ENCODE results near the gene SCNN1B.

Gene SCNN1B

DNA sequence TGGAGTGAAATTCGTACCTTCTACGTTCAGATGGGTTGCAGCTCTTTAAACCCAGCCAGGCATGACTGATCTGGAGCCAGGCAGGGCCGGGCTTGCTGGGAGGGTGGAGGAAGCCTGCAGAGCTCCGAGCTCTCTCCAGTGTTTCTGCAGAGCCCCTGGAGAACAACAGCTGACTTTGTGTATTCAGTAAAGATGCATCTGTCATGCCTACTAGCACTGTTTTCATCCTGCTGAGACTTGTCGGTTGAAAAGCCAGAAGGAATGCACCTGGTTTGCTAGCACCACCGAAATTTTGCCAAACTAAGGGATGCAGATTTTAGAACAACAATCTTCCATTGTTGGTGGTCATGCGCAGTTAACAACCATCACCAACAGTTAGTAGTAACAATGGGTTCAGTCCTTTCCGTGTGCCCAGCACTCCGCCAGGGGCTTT is 22.4 kb upstream of the SCNN1B start:
- TF ChIP-seq CTCF (IDR thresholded peaks at IDR 0.05; ENCODE audit: low read depth, low read length): no peak
- no peak overlapping the region for H3K4me3 ChIP-seq (ENCODE audit: low read depth, low read length)

DNA sequence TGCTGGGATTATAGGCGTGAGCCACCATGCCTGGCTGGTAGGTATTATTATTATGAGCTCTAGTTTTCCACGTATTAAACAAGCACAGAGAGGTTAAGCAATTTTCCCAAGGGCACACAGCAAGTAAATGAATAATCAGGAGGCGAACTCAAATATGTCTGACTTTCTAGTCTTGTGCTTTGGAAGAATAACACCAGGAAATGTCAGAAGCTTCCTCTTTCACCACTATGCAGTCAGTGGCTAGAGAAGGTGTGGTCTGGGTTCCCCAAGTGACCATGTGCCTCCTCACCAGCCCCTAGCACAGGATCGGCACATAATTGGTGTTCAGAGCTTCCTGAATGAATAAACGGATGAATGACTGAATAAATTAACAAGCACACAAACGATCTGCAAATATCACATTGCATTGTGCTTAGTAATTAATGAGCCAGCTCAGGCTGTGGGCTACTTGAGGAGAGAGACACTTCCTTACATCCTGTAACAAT is 21.6 kb upstream of the SCNN1B start:
- TF ChIP-seq CTCF (IDR thresholded peaks at IDR 0.05; ENCODE audit: low read depth, low read length): no peak
- H3K4me3 ChIP-seq (ENCODE audit: low read depth, low read length): no peak overlapping the region

GRCh38 chr16:23282568-23282967 is 19.5 kb upstream of the SCNN1B start:
- H3K4me3 ChIP-seq (ENCODE audit: low read depth, low read length): no peak overlapping the region
- no peak for TF ChIP-seq CTCF (IDR thresholded peaks at IDR 0.05; ENCODE audit: low read depth, low read length)

DNA sequence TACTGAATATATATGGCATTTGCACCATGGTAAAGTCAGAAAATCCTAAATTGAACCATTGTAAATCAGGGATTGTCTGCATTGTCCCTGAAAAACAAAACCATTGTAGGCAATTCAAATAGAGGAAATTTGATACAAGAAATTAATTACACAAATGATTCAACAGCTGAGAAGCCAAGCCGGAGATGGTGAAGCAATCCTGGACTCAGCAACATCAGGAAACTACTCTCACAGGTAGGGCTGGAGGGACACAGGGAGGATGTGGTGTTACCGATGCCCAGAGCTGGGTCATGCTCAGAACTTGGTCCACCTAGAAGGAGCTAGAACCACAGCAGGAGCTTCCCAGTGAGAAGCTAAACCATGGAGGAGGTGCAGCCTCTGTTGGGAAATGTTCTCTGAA is 18.5 kb upstream of the SCNN1B start:
- no peak for TF ChIP-seq CTCF (IDR thresholded peaks at IDR 0.05; ENCODE audit: low read depth, low read length)

DNA sequence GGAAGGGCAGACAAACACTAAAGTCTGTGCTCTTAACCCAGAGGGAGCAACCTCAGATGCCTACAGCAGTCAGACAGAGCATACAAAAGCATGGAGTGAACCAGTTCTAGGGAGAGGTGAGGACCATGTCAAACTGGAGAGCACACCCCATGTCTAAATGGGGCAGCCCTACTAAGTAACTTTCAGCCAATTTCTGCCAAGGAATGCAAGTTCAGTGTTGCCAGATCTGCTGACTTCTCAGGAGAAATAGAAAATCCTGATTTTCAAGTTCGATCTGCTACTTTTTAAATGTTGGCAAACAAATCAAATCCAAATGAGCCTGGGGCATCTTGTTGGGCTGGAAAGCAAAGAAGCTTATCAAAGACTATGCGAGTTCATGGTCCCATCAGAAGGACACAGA is 17.5 kb upstream of the SCNN1B start:
- TF ChIP-seq CTCF (IDR thresholded peaks at IDR 0.05; ENCODE audit: low read depth, low read length): no peak
- H3K4me3 ChIP-seq (ENCODE audit: low read depth, low read length): no peak overlapping the region

More for the DNA sequence above, 18.5 kb upstream of the SCNN1B start:
- H3K4me3 ChIP-seq (ENCODE audit: low read depth, low read length): no peak overlapping the region

DNA sequence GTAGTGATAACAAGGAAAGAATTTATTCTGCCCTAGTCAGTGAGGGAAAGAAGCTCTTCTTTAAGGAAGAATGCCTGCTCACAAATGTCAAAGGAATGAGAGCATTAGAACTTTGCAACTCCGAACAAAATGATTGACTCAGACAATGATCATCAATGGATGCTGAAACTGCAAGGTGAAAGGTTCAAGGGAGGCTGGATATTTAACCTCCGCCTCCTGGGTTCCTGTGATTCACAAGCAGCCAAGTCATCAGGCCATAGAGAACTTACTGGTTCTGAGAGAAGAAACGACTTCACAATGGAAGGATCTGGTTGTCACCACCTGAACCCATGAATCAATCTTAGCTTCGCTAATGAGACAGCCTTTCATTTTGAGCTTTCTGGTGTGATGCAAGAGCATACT is 16.0 kb upstream of the SCNN1B start:
- H3K4me3 ChIP-seq (ENCODE audit: low read depth, low read length): no peak overlapping the region
- no peak for TF ChIP-seq CTCF (IDR thresholded peaks at IDR 0.05; ENCODE audit: low read depth, low read length)

GRCh38 chr16:23288209-23288608 is 13.9 kb upstream of the SCNN1B start:
- H3K4me3 ChIP-seq (ENCODE audit: low read depth, low read length): no peak overlapping the region

More at GRCh38 chr16:23288209-23288608, 13.9 kb upstream of the SCNN1B start:
- TF ChIP-seq CTCF (IDR thresholded peaks at IDR 0.05; ENCODE audit: low read depth, low read length): no peak
